GM12872 (cell line): Measurements from ENCODE around the gene MROH2B.

Experiments used
- TF ChIP-seq, protein P1 (sequence below): IDR thresholded peaks from 3 replicates; pipeline ENCODE4 v1.5.1; 2011; ENCODE audit warnings: low read depth, mild to moderate bottlenecking, low read length, moderate library complexity; ENCODE audit not compliant: insufficient read depth

Gene MROH2B

GRCh38 chr5:40962207-40962955 is 108.8 kb downstream of the MROH2B start:
- TF ChIP-seq, protein P1, sequence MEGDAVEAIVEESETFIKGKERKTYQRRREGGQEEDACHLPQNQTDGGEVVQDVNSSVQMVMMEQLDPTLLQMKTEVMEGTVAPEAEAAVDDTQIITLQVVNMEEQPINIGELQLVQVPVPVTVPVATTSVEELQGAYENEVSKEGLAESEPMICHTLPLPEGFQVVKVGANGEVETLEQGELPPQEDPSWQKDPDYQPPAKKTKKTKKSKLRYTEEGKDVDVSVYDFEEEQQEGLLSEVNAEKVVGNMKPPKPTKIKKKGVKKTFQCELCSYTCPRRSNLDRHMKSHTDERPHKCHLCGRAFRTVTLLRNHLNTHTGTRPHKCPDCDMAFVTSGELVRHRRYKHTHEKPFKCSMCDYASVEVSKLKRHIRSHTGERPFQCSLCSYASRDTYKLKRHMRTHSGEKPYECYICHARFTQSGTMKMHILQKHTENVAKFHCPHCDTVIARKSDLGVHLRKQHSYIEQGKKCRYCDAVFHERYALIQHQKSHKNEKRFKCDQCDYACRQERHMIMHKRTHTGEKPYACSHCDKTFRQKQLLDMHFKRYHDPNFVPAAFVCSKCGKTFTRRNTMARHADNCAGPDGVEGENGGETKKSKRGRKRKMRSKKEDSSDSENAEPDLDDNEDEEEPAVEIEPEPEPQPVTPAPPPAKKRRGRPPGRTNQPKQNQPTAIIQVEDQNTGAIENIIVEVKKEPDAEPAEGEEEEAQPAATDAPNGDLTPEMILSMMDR, result no peak

GRCh38 chr5:40960037-40960436 is 111.1 kb downstream of the MROH2B start:
- TF ChIP-seq, protein P1, result no peak

DNA sequence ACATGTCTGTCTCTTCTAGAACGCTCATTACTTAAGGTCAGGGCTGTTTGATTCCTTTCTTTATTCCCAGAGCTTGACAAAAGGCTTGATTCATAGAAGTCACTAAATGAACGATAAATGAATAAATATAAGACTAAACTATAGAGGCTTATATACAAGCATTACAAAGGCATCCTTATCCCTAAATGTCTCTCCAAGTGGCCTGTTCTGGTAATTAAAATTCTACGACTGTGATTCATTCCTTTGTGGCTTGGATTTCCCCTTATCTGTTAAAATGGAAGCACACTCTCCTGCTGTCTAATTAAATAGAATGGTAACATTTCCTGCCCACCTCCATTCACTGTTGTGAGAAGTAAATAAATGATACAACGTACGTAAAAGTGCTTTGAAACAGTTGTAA is 112.3 kb downstream of the MROH2B start:
- TF ChIP-seq, protein P1, result no peak

- TF ChIP-seq, protein P1, result no peak
These were observed 114.1 kb downstream of the MROH2B start for GRCh38 chr5:40957048-40957447.

DNA sequence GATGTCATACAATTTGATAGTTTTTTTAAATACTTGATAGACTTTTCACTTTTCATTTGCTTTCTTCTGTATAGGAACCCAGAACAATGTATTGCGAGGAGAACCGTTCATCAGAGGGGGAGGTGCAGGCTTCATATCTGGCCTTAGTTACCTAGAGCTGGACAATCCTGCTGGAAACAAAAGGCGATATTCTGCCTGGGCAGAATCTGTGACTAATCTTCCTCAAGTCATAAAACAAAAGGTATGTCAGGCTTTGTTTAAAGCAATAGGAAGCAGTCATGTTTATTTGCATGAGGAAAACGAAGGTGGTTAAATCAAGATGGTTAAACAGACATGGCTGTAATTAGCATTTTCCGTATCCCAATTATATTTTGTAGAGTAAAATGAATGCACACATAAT is 115.8 kb downstream of the MROH2B start:
- TF ChIP-seq, protein P1, result no peak
